CD4-positive, alpha-beta T cell treated with Interleukin-15 for 1 hour (primary cell): Measurements from ENCODE around the gene STH.

ENCODE experiments used
- DNase-seq: peaks from one replicate; pipeline ENCODE4 v3.0.0-alpha.2; 2020

The STH gene

DNA sequence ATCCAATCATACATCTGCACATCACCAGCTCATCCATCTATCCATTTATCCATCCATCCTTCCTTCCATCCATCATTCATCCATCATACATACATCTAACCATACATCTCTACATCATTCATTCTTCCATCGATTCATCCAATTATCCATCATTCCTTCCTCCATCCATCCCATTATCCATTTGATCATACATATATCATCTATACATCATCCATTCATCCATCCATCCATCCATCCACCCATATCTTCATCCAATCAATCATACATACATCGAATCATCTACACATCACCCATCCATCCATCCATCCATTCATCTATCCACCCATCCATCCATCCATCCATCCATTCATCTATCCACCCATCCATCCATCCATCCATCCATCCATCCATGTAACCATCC lies 29.3 kb upstream of the STH start:
- no peak for DNase-seq

DNA sequence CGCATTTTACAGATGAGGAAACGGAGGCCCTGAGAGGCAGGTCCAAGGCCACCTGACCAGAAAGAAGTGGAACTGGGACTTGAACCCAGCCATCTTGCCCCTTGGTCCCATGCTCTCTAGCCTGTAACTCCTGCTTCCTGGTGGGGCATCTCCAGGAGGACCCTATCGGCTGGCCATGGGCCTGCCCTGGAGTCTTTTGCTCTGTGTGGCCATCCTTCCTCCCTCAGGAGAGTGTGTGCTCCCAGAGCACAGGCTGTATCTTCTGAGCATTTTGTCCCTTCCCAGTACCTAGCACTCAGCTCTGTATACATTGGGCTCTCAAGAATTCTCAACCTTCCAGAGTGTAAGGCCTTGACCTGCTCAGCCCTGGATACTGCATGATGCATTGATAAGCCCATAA lies 28.4 kb upstream of the STH start:
- DNase-seq = no peak

- DNase-seq = no peak
These were observed 27.3 kb upstream of the STH start for GRCh38 chr17:45971698-45972141.

GRCh38 chr17:45972531-45972930 lies 26.5 kb upstream of the STH start:
- DNase-seq = no peak

DNA sequence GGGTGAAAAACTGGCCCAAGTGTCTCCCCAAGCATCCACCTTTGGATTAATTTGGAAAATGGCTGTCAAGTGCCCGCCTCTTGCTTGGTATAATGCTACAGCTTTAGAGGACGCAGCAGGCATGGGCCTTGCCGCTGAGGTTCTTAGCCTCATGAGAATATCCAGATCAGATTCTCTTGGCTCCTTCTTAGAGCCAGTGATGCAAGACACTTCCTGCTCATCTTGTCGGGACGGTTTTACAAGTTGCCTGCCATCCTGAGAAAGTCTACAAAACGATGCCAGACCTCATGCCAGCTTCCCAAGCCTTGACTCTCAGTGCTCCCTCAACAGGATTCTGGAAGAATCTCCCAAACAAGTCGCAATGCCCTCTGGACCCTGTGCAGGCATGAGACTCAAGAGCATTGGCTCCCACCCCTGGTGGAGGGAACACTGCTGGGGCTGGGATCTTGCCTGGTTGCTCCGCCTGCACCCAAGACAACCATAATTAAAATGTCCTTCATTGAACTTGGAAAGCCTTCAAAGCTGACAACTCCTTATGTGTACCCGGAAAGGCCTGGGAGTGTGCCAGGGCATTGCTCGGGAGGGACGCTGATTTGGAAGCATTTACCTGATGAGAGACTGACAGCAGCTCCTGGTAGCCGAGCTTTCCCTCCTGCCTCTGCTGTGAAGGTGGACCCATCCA lies 25.8 kb upstream of the STH start:
- no peak for DNase-seq

DNA sequence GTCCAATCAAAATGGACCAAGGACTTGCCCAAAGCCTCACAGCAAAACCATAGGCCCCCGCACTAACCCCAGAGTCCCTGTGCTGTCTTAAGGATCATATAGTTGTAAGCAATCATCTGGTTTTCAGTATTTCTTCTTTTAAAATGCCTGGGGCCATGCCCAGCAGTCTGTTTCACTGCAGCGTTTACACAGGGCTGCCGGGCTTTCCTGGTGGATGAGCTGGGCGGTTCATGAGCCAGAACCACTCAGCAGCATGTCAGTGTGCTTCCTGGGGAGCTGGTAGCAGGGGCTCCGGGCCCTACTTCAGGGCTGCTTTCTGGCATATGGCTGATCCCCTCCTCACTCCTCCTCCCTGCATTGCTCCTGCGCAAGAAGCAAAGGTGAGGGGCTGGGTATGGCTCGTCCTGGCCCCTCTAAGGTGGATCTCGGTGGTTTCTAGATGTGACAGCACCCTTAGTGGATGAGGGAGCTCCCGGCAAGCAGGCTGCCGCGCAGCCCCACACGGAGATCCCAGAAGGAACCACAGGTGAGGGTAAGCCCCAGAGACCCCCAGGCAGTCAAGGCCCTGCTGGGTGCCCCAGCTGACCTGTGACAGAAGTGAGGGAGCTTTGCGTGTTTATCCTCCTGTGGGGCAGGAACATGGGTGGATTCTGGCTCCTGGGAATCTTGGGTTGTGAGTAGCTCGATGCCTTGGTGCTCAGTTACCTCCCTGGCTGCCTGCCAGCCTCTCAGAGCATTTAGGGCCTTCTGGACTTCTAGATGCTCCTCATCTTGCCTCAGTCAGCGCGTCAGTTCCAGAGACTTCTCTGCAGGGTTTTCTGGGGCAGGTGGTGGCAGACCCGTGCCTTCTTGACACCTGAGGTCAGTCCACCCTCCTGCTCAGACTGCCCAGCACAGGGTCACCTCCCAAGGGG lies 24.8 kb upstream of the STH start:
- no peak for DNase-seq

DNA sequence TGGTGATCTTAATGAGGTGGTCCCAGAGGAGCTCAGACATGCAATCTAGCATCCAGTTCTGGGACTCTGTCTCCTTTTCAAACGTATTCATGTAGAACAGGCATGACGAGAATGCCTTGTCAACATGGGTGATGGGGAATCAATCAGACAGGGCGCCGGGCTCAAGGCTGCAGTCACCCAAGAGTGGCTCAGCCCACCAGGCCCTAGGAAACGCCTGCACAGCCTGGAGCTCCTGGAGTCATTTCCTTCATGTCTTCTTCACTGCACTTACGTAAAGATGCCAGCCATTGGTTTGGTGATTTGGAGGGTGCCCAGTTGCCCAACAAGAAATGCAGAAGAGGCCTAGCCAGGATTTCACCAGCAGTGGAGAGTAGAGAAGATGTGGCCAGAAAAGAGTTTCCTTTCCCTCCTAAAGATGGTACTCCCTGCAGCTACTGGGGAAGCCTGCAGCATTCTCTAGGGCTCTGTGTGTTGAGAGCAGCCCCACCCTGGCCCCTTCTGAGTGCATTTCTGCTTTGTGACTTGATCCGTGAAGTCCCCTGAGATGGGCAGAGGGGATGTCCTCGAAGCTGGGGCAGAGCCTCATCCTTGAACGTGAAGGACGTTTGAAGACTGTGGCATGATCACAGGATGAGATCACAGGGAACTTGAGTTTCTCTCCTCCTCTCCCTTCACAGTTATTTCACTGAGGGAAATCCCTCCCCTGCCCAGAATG lies 24.0 kb upstream of the STH start:
- peak; percentile 41 for DNase-seq

DNA sequence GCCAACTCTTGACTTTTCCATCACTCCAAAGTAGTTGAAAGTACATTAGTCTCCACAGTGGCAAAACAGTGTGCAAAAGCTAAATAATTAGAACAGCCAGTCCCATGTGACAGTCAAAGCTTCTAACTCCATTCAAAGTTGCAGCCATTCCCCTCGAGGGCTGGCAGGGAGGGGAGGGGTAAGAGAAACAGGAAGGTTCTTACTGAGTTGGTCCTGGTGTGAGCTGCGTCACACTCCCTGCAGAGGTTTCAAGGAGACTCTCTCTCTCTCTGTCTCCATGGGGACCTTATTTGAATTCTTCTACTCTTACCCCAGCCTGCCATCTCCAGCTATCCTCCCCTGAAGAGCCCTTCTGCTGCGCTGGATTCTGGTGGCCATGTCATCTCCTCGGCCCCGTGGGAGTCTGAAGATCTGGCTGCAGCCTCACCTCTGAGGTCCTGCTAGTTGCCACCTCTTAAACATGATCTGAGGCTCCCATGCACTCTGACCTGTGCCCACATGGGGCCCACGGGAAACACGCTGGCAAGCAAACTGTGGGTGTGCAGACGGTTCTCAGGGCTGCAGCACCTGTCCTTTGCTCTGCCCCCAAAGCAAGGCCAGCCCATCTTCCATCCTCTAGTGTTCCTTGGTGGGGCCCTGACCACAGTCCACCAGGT lies 23.3 kb upstream of the STH start:
- no peak for DNase-seq

DNA sequence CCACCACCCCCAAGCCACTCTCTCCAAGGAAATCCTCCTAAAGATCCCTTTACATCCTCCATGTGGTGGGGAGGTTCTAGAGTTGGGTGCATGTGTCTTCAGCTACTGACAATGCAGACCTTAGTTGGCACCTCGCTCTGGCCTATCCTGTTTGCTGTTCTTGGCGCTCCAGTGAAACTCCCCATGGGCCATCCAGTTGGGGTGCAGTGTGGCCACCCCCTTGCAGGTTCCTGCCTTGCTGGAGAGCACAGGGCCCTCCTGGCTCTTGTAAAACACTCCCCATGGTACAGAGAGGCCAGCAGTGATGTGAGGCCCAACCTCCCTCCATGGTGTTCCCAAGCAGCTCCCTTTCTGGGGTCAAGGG lies 22.7 kb upstream of the STH start:
- DNase-seq = no peak

GRCh38 chr17:45976755-45977505 lies 22.1 kb upstream of the STH start:
- DNase-seq = no peak

GRCh38 chr17:45977506-45977824 lies 21.6 kb upstream of the STH start:
- no peak for DNase-seq

DNA sequence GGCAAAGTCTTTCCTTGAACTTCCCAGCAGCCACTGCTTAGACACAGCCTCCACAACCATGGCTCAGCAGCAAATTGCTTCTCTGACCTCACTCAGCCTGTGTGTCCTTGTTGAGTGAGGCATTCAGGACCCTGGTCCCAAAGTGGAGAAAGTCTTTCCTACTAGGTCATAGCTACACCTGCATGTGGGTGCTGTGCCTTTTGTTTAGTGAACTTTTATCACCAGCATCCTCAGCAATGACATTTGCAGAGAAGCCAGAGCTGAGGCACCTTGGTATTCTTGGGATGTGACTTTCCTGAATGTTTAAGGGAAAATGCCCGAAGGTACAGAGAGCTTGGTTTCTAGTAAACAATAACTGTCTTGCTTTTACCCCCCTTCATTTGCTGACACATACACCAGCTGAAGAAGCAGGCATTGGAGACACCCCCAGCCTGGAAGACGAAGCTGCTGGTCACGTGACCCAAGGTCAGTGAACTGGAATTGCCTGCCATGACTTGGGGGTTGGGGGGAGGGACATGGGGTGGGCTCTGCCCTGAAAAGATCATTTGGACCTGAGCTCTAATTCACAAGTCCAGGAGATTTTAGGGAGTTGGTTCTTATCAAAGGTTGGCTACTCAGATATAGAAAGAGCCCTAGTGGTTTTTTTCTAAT lies 20.9 kb upstream of the STH start:
- no peak for DNase-seq

DNA sequence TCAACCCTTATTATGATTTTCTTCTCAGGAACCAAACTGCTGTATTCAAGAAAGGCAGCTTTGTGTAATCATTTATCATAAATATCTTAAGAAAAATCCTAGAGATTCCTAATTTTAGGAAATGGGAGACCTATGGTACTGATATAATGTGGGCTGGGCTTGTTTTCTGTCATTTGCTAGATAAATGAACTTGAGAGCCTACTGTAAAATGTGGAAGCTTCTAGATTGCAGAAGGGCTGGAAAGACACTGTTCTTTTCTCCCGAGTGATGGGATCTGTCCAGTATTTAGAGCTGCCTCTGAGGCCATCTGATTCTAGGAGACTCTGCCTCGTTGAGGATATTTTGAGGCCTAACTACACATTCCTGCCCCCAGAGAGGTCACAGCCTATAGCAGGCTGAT lies 19.9 kb upstream of the STH start:
- DNase-seq = no peak

DNA sequence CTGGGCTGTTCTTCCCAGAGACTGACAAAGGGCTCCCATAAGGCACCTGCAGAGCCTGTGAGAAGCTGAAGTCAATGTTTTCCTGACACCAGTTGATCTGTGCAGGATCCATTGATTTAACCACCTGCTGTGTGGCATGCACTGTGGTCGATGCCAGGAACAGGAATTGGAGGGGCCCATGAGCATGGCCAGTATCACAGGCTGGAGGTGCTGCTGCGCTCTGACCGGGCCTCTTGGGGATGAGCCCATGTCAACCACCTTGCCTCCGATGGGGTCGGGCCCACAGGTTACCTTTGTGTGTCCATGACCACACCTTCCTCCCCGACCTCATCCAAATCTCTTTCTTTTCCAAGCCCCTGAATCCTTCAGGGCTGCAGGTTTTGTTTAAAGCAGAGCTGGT lies 18.2 kb upstream of the STH start:
- no peak for DNase-seq

DNA sequence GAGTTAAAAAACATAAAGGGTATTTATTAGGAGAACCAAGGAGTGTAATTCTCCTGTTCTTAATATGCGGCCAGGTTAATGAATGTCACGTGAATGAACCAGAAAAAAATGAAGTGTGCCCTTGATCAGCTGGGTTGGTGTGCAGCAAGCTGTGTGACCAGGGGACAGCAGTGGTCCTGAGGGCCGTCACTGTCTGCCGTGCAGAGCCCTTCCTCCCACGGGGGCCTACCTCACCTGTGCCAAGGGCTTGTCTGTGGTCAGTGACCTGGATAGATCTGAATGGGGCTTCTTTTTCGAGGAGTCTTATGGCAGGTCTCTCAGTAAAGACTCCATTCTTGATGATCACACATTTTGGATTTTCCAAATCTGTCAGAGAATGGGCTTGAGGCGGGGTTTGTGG lies 17.7 kb upstream of the STH start:
- DNase-seq = no peak

GRCh38 chr17:45982791-45983613 lies 16.0 kb upstream of the STH start:
- no peak for DNase-seq

- no peak for DNase-seq
These were observed 15.3 kb upstream of the STH start for GRCh38 chr17:45983614-45984310.

DNA sequence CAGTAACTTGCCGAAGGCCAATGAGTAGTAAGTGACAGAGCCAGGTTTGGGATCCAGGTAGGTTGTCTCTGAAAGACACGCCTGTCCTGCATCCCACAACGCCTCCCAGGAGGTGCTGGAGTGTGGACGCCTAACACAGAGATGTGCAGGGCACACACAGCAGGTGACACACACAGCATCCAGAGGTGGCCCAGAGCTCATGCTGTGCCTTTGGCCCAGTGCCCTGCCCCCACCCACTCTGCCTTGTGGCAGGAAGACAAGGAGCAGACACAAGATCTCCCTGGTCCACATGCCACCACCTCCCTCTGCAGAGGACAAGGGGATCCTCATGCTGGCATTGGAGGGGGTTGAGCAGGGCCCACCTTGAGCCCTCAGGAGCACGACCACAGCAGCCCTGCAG lies 14.7 kb upstream of the STH start:
- DNase-seq = no peak

GRCh38 chr17:45985447-45985846 lies 13.6 kb upstream of the STH start:
- no peak for DNase-seq

GRCh38 chr17:45986056-45986455 lies 13.0 kb upstream of the STH start:
- DNase-seq = no peak

DNA sequence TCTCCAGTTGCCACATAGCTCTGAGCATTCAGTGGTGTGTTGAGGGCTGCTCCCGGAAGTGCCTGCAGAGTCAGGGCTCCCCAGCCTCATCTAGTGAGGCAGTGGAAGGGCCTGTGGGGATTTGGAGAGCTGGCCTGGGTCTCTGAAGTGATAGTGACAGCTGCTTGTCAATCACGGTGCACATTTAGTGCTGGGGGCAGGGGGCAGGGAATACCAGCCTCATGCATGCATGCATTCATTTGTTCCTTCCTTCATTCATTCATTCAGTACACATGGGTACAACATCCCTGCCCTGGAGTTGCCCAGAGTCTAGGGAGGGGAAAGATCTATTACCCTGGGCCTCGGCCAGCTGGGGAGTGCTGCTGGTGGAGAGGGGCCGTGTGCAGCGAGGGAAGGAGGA lies 11.3 kb upstream of the STH start:
- DNase-seq = no peak
